ENCODE results near the gene TMOD1. TPM values are rescaled to one million over a fixed set of nuclear protein-coding genes. Genes with fewer than 3 reads are reported as not detected.

TMOD1 gene
- total RNA-seq, 3 donors from 2014 or later (not counting 1 experiment from before 2014, with no cell fraction given): 1.9 to 3.2 (median 2.0) TPM

GRCh38 chr9:97564291-97565175, 63.1 kb downstream of the TMOD1 start:
- no peak overlapping the region for H3K27ac Mint-ChIP-seq
- H3K9me3 Mint-ChIP-seq: no peaks in the 10 kb centered on the region
- no peak for TF ChIP-seq CTCF (IDR thresholded peaks at IDR 0.05)

GRCh38 chr9:97565262-97565661, 63.8 kb downstream of the TMOD1 start:
- WGBS (ENCODE audit: insufficient coverage): 84% methylated on average over 5 of the region's 5 CpGs
- H3K9me3 ChIP-seq (ENCODE audit: control insufficient read depth, insufficient read depth, low read length): no peaks in the 10 kb centered on the region
- ATAC-seq (no peak), DNase-seq (no peak)
- no peak overlapping the region for H3K27ac ChIP-seq (ENCODE audit: low read length)
- no peaks in the 10 kb centered on the region for H3K4me1 ChIP-seq (ENCODE audit: control insufficient read depth, insufficient read depth, low read length)
- Mint-ChIP-seq H3K27me3 (ENCODE audit: low read depth in 2 of 2) (peaks cover 0 to 11% of the 10 kb centered on the region in 2 donors), H3K4me1 (no peaks in the 10 kb centered on the region), H3K4me3 (no peak overlapping the region), H3K9me3 (no peaks in the 10 kb centered on the region), H3K27ac (no peak overlapping the region), H3K36me3 (no peaks in the 10 kb centered on the region)
- no peak for TF ChIP-seq CTCF (IDR thresholded peaks at IDR 0.05)
- intact Hi-C loops (cut with micrococcal nuclease): no loop called here
- no peaks in the 10 kb centered on the region for H3K27me3 ChIP-seq (ENCODE audit: control insufficient read depth, insufficient read depth, low read length)
- H3K4me3 ChIP-seq (ENCODE audit: low read length): no peak overlapping the region
- no peaks in the 10 kb centered on the region for H3K36me3 ChIP-seq (ENCODE audit: control insufficient read depth, insufficient read depth, low read length)

More at GRCh38 chr9:97564291-97565175, 63.1 kb downstream of the TMOD1 start:
- H3K36me3 Mint-ChIP-seq: no peaks in the 10 kb centered on the region
- no peak overlapping the region for H3K4me3 Mint-ChIP-seq
- no peaks in the 10 kb centered on the region for H3K4me1 Mint-ChIP-seq
- DNase-seq (no peak), ATAC-seq (no peak)
- Histone ChIP-seq H3K4me1 (ENCODE audit: control insufficient read depth, insufficient read depth, low read length) (no peaks in the 10 kb centered on the region), H3K9me3 (ENCODE audit: control insufficient read depth, insufficient read depth, low read length) (no peaks in the 10 kb centered on the region), H3K27me3 (ENCODE audit: control insufficient read depth, insufficient read depth, low read length) (no peaks in the 10 kb centered on the region), H3K36me3 (ENCODE audit: control insufficient read depth, insufficient read depth, low read length) (no peaks in the 10 kb centered on the region), H3K27ac (ENCODE audit: low read length) (no peak overlapping the region), H3K4me3 (ENCODE audit: low read length) (no peak overlapping the region)
- intact Hi-C loops (cut with micrococcal nuclease): no loop called here
- WGBS (ENCODE audit: insufficient coverage): 74% methylated on average over 14 of the region's 14 CpGs
- peaks cover 6 to 17% of the 10 kb centered on the region in 2 donors for H3K27me3 Mint-ChIP-seq (ENCODE audit: low read depth in 2 of 2)

GRCh38 chr9:97567182-97567893, 65.9 kb downstream of the TMOD1 start:
- peaks cover 0 to 13% of the 10 kb centered on the region in 2 donors for H3K27me3 Mint-ChIP-seq (ENCODE audit: low read depth in 2 of 2)
- DNase-seq (no peak), ATAC-seq (no peak)
- Histone ChIP-seq H3K27ac (ENCODE audit: low read length) (no peak overlapping the region), H3K27me3 (ENCODE audit: control insufficient read depth, insufficient read depth, low read length) (no peaks in the 10 kb centered on the region), H3K36me3 (ENCODE audit: control insufficient read depth, insufficient read depth, low read length) (no peaks in the 10 kb centered on the region), H3K9me3 (ENCODE audit: control insufficient read depth, insufficient read depth, low read length) (no peaks in the 10 kb centered on the region), H3K4me1 (ENCODE audit: control insufficient read depth, insufficient read depth, low read length) (no peaks in the 10 kb centered on the region), H3K4me3 (ENCODE audit: low read length) (no peak overlapping the region)
- no peak for TF ChIP-seq CTCF (IDR thresholded peaks at IDR 0.05)
- intact Hi-C loops (cut with micrococcal nuclease): no loop called here
- no peak overlapping the region for H3K27ac Mint-ChIP-seq
- no peak overlapping the region for H3K4me3 Mint-ChIP-seq
- 59% methylated on average over 9 of the region's 9 CpGs for WGBS (ENCODE audit: insufficient coverage)
- no peaks in the 10 kb centered on the region for H3K36me3 Mint-ChIP-seq
- H3K9me3 Mint-ChIP-seq: no peaks in the 10 kb centered on the region
- no peaks in the 10 kb centered on the region for H3K4me1 Mint-ChIP-seq

All from natural killer cell (primary cell).